Measurements from ENCODE around the gene NR1I3. TPM values are rescaled to one million over a fixed set of nuclear protein-coding genes. Genes with fewer than 3 reads are reported as not detected.

The NR1I3 gene
- polyA plus RNA-seq, 3 donors from 2014 or later: not detected

Other genes with a start within 250 kb of the NR1I3 start
- 10 to 100 TPM; 11.5 to 53.2 (median 27.7) TPM for gene F11R, start 217.1 kb downstream of the NR1I3 start, polyA plus RNA-seq
- gene TSTD1, start 199.2 kb downstream of the NR1I3 start, polyA plus RNA-seq: 100 to 1,000 TPM; 229 to 385 (median 349) TPM
- gene USF1, start 192.2 kb downstream of the NR1I3 start, polyA plus RNA-seq: 10 to 100 TPM in 1 of 3 donors, 1 to 10 TPM in 1, not detected in 1; 7.9 to 12.2 TPM
- 100 to 1,000 TPM in 2 of 3 donors, 10 to 100 TPM in 1; 98.0 to 265 (median 103) TPM for gene ARHGAP30, start 168.3 kb downstream of the NR1I3 start, polyA plus RNA-seq
- gene NECTIN4, start 148.6 kb downstream of the NR1I3 start, polyA plus RNA-seq: not detected
- gene KLHDC9, start 139.8 kb downstream of the NR1I3 start, polyA plus RNA-seq: under 1 TPM in 1 of 3 donors, not detected in 2; 0.59 TPM
- 10 to 100 TPM; 63.4 to 84.4 (median 83.0) TPM for gene PFDN2, start 120.2 kb downstream of the NR1I3 start, polyA plus RNA-seq
- 10 to 100 TPM; 17.3 to 21.9 (median 18.2) TPM for gene NIT1, start 120.1 kb downstream of the NR1I3 start, polyA plus RNA-seq
- gene DEDD, start 105.5 kb downstream of the NR1I3 start, polyA plus RNA-seq: 10 to 100 TPM; 27.5 to 43.8 (median 42.2) TPM
- gene UFC1, start 84.2 kb downstream of the NR1I3 start, polyA plus RNA-seq: 100 to 1,000 TPM; 174 to 219 (median 186) TPM
- gene USP21, start 78.7 kb downstream of the NR1I3 start, polyA plus RNA-seq: 10 to 100 TPM in 2 of 3 donors, 1 to 10 TPM in 1; 9.0 to 25.5 (median 14.7) TPM
- gene PPOX, start 71.8 kb downstream of the NR1I3 start, polyA plus RNA-seq: 10 to 100 TPM; 18.2 to 30.1 (median 21.9) TPM
- 10 to 100 TPM; 38.7 to 68.0 (median 49.6) TPM for gene B4GALT3, start 60.7 kb downstream of the NR1I3 start, polyA plus RNA-seq
- under 1 TPM in 2 of 3 donors, not detected in 1; 0.10 to 0.29 TPM for gene ADAMTS4, start 39.1 kb downstream of the NR1I3 start, polyA plus RNA-seq
- gene NDUFS2, start 35.8 kb downstream of the NR1I3 start, polyA plus RNA-seq: 100 to 1,000 TPM in 1 of 3 donors, 10 to 100 TPM in 2; 59.6 to 117 (median 99.1) TPM
- 1,000 to 10,000 TPM; 1,827 to 3,702 (median 3,300) TPM for gene FCER1G, start 22.9 kb downstream of the NR1I3 start, polyA plus RNA-seq
- gene APOA2, start 14.6 kb downstream of the NR1I3 start, polyA plus RNA-seq: not detected
- gene TOMM40L, start 12.1 kb downstream of the NR1I3 start, polyA plus RNA-seq: 10 to 100 TPM in 2 of 3 donors, 1 to 10 TPM in 1; 7.9 to 11.3 (median 11.1) TPM
- gene PCP4L1, start 20.5 kb upstream of the NR1I3 start, polyA plus RNA-seq: not detected
- gene MPZ, start 71.8 kb upstream of the NR1I3 start, polyA plus RNA-seq: not detected
- 100 to 1,000 TPM; 260 to 415 (median 324) TPM for gene SDHC, start 76.2 kb upstream of the NR1I3 start, polyA plus RNA-seq
- not detected for gene CFAP126, start 129.7 kb upstream of the NR1I3 start, polyA plus RNA-seq